T-helper 17 cell (primary cell): ENCODE results near the gene DUS3L. TPM values are rescaled to one million over a fixed set of nuclear protein-coding genes. Genes with fewer than 3 reads are reported as not detected.

Experiments used
- ATAC-seq: fragments of 150-1000 bp; cut with Tn5 transposase; 2 replicates; pipeline ENCODE4 v1.10.0; 2021; ENCODE audit warnings: mild to moderate bottlenecking, moderate library complexity
- DNase-seq, 3 donors: peaks; one replicate each; pipeline versions ENCODE4 v3.0.0 to v3.0.0-alpha.2; 2020 to 2021
- H3K9me3 ChIP-seq: one replicate; pipeline ENCODE4 v1.7.0; 2013; ENCODE audit warnings: low read length, mild to moderate bottlenecking; ENCODE audit not compliant: control insufficient read depth, poor library complexity, severe bottlenecking
- H3K27ac Mint-ChIP-seq: one replicate; pipeline ENCODE4 v1.8.0; 2022; ENCODE audit warnings: mild to moderate bottlenecking, moderate library complexity, mixed read lengths
- H3K27me3 Mint-ChIP-seq: one replicate; pipeline ENCODE4 v1.8.0; 2022; ENCODE audit warnings: mixed read lengths
- H3K36me3 Mint-ChIP-seq: one replicate; pipeline ENCODE4 v1.8.0; 2022; ENCODE audit warnings: low read depth, mixed read lengths
- H3K4me1 Mint-ChIP-seq: one replicate; pipeline ENCODE4 v1.8.0; 2022; ENCODE audit warnings: mild to moderate bottlenecking, mixed read lengths
- H3K4me3 Mint-ChIP-seq: one replicate; pipeline ENCODE4 v1.8.0; 2022; ENCODE audit warnings: mild to moderate bottlenecking, moderate library complexity, mixed read lengths
- total RNA-seq, 4 donors: library from RNA in 2 of 4; stranded (reverse) in 2 of 4; gene quantifications; one replicate each; pipeline ENCODE4 v1.2.3 and lab custom pipeline; 2022 to 2026

Gene DUS3L
- total RNA-seq, 2 donors from 2014 or later, result 128 to 131 TPM

- H3K27ac Mint-ChIP-seq, result no peak overlapping the region
- H3K36me3 Mint-ChIP-seq, result no peaks in the 10 kb centered on the region
- no peak overlapping the region for H3K4me3 Mint-ChIP-seq
Measured at GRCh38 chr19:5811117-5811516, 20.2 kb upstream of the DUS3L start.

GRCh38 chr19:5809469-5809868, 18.5 kb upstream of the DUS3L start:
- ATAC-seq (no peak), DNase-seq (no peak)
- H3K27me3 Mint-ChIP-seq, result no peaks in the 10 kb centered on the region
- no peaks in the 10 kb centered on the region for H3K9me3 ChIP-seq
- H3K27ac Mint-ChIP-seq, result no peak overlapping the region
- H3K4me1 Mint-ChIP-seq, result no peaks in the 10 kb centered on the region
- H3K36me3 Mint-ChIP-seq, result no peaks in the 10 kb centered on the region
- no peak overlapping the region for H3K4me3 Mint-ChIP-seq

More at GRCh38 chr19:5811117-5811516, 20.2 kb upstream of the DUS3L start:
- no peaks in the 10 kb centered on the region for H3K4me1 Mint-ChIP-seq
- DNase-seq, result no peak
- ATAC-seq, result no peak
- no peaks in the 10 kb centered on the region for H3K27me3 Mint-ChIP-seq
- H3K9me3 ChIP-seq, result no peaks in the 10 kb centered on the region

- H3K27ac Mint-ChIP-seq, result peak overlapping the region; percentile 19
- H3K27me3 Mint-ChIP-seq, result no peaks in the 10 kb centered on the region
- H3K4me3 Mint-ChIP-seq, result no peak overlapping the region
- H3K36me3 Mint-ChIP-seq, result no peaks in the 10 kb centered on the region
- no peak for ATAC-seq
- no peaks in the 10 kb centered on the region for H3K9me3 ChIP-seq
- DNase-seq, result no peak
- H3K4me1 Mint-ChIP-seq, result peaks cover 2% of the 10 kb centered on the region
Measured at GRCh38 chr19:5809053-5809452, 18.1 kb upstream of the DUS3L start.

- H3K4me1 Mint-ChIP-seq, result peaks cover 6% of the 10 kb centered on the region
- no peaks in the 10 kb centered on the region for H3K27me3 Mint-ChIP-seq
- no peak for ATAC-seq
- H3K4me3 Mint-ChIP-seq, result no peak overlapping the region
- H3K36me3 Mint-ChIP-seq, result no peaks in the 10 kb centered on the region
- no peak for DNase-seq
- no peaks in the 10 kb centered on the region for H3K9me3 ChIP-seq
- H3K27ac Mint-ChIP-seq, result no peak overlapping the region
Measured at GRCh38 chr19:5808120-5808816, 17.3 kb upstream of the DUS3L start.

GRCh38 chr19:5806905-5807304, 15.9 kb upstream of the DUS3L start:
- Mint-ChIP-seq H3K4me1 (peaks cover 8% of the 10 kb centered on the region), H3K4me3 (peak overlapping the region; percentile 4), H3K27ac (no peak overlapping the region), H3K36me3 (no peaks in the 10 kb centered on the region), H3K27me3 (peaks cover under 1% of the 10 kb centered on the region)
- DNase-seq, result no peak
- no peaks in the 10 kb centered on the region for H3K9me3 ChIP-seq
- ATAC-seq, result no peak

GRCh38 chr19:5806133-5806489, 15.1 kb upstream of the DUS3L start:
- Mint-ChIP-seq H3K4me3 (peak overlapping the region; percentile 25), H3K4me1 (peaks cover 10% of the 10 kb centered on the region), H3K36me3 (no peaks in the 10 kb centered on the region), H3K27ac (no peak overlapping the region), H3K27me3 (peaks cover 6% of the 10 kb centered on the region)
- ATAC-seq (no peak), DNase-seq (no peak)
- H3K9me3 ChIP-seq, result no peaks in the 10 kb centered on the region

- H3K9me3 ChIP-seq, result no peaks in the 10 kb centered on the region
- peaks cover 10% of the 10 kb centered on the region for H3K4me1 Mint-ChIP-seq
- ATAC-seq (no peak), DNase-seq (peak; percentile 36 to 54 (median 42))
- no peaks in the 10 kb centered on the region for H3K36me3 Mint-ChIP-seq
- peak overlapping the region; percentile 71 for H3K4me3 Mint-ChIP-seq
- no peak overlapping the region for H3K27ac Mint-ChIP-seq
- H3K27me3 Mint-ChIP-seq, result peaks cover 11% of the 10 kb centered on the region
Measured at GRCh38 chr19:5805462-5806132, 14.6 kb upstream of the DUS3L start.

- Mint-ChIP-seq H3K4me3 (peak within 1 kb of the TSS; percentile 87), H3K27ac (peak within 1 kb of the TSS; percentile 75), H3K27me3 (peaks cover 13% of the 10 kb centered on the region), H3K4me1 (peaks cover 10% of the 10 kb centered on the region), H3K36me3 (no peaks in the 10 kb centered on the region)
- H3K9me3 ChIP-seq, result no peaks in the 10 kb centered on the region
- ATAC-seq (peak; percentile 35), DNase-seq (peak in 2 of 3 donors; percentile 52 to 59)
Measured at GRCh38 chr19:5804516-5805461, 13.8 kb upstream of the DUS3L start, which contains the start of gene NRTN. Gene NRTN (plus strand): TSS chr19:5805067. CDS start chr19:5824166, 19,099 bp downstream.

- H3K4me3 Mint-ChIP-seq, result peak overlapping the region; percentile 87
- no peaks in the 10 kb centered on the region for H3K9me3 ChIP-seq
- H3K27me3 Mint-ChIP-seq, result peaks cover 14% of the 10 kb centered on the region
- peak; percentile 97 for ATAC-seq
- H3K27ac Mint-ChIP-seq, result peak overlapping the region; percentile 75
- peak; percentile 88 to 96 (median 92) for DNase-seq
- H3K36me3 Mint-ChIP-seq, result peaks cover under 1% of the 10 kb centered on the region
- H3K4me1 Mint-ChIP-seq, result peaks cover 12% of the 10 kb centered on the region
Measured at GRCh38 chr19:5803752-5804515, 13.0 kb upstream of the DUS3L start.

GRCh38 chr19:5803441-5803751, 12.4 kb upstream of the DUS3L start:
- DNase-seq (no peak), ATAC-seq (no peak)
- H3K4me1 Mint-ChIP-seq, result peaks cover 12% of the 10 kb centered on the region
- peaks cover 2% of the 10 kb centered on the region for H3K36me3 Mint-ChIP-seq
- H3K9me3 ChIP-seq, result no peaks in the 10 kb centered on the region
- peak overlapping the region; percentile 87 for H3K4me3 Mint-ChIP-seq
- no peak overlapping the region for H3K27ac Mint-ChIP-seq
- H3K27me3 Mint-ChIP-seq, result peaks cover 17% of the 10 kb centered on the region

- DNase-seq, result no peak
- peaks cover 12% of the 10 kb centered on the region for H3K4me1 Mint-ChIP-seq
- H3K4me3 Mint-ChIP-seq, result peak overlapping the region; percentile 31
- H3K27me3 Mint-ChIP-seq, result peaks cover 17% of the 10 kb centered on the region
- no peaks in the 10 kb centered on the region for H3K9me3 ChIP-seq
- ATAC-seq, result no peak
- no peak overlapping the region for H3K27ac Mint-ChIP-seq
- peaks cover 2% of the 10 kb centered on the region for H3K36me3 Mint-ChIP-seq
Measured at GRCh38 chr19:5801796-5802619, 11.0 kb upstream of the DUS3L start.
